ENCODE results near the gene CACNA1I.

Gene CACNA1I

DNA sequence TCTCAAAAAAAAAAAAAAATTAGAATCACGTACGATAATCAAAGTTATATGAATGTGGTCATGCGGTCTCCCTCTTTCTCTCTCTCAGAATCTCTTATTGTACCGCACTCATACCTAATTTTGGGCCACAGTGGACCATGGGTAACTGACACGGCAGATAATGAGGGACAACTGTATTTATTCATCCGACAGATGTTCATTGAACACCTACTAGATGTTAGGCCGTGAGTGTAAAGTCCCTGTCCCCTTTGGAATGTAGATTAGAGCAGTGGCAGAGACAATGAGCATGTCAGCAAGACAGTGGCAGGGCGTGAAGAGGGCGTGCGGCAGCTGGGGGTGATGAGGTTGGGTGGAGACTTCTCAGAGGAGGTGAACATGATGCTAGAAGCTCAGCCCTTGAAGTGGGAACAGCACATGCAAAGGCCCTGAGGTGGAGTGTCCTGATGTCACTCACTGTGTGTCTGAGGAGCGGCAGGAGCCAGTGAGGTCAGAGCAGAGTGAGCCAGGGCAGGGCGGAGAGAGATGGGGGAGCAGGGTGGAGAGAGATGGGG is 25.1 kb downstream of the CACNA1I start:
- TF ChIP-seq, protein P1, sequence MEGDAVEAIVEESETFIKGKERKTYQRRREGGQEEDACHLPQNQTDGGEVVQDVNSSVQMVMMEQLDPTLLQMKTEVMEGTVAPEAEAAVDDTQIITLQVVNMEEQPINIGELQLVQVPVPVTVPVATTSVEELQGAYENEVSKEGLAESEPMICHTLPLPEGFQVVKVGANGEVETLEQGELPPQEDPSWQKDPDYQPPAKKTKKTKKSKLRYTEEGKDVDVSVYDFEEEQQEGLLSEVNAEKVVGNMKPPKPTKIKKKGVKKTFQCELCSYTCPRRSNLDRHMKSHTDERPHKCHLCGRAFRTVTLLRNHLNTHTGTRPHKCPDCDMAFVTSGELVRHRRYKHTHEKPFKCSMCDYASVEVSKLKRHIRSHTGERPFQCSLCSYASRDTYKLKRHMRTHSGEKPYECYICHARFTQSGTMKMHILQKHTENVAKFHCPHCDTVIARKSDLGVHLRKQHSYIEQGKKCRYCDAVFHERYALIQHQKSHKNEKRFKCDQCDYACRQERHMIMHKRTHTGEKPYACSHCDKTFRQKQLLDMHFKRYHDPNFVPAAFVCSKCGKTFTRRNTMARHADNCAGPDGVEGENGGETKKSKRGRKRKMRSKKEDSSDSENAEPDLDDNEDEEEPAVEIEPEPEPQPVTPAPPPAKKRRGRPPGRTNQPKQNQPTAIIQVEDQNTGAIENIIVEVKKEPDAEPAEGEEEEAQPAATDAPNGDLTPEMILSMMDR (IDR thresholded peaks at IDR 0.05; ENCODE audit: low read depth, low read length, missing control alignments) = no peak
- no peak overlapping the region for H3K4me3 ChIP-seq (ENCODE audit: low read depth, low read length)
- DNase-seq (ENCODE audit: low read depth) = no peak
- in situ Hi-C loops (cut with HindIII; ENCODE audit: low sequenced_read_pairs) = no loop called here

DNA sequence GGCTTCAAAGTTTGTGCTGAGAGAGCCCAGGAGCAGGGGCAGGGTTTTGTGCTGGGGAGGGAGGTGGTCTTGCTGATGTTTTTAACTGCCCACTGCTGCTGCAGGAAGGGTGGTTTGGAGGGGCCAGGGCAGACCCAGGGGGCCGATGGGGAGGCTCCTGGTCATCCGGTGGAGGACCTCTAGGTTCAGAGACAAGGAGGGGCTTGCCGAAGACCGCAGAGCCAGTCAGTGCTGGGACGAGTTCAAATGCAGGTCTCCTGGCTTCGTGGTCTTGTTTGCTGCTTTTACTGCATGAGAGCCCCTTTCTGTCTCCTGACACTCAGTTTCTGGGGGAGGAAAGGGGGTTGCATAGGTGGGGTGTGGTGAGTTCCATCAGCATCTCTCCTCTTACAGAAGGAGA is 26.0 kb downstream of the CACNA1I start:
- H3K4me3 ChIP-seq (ENCODE audit: low read depth, low read length) = no peak overlapping the region
- TF ChIP-seq, protein P1 (IDR thresholded peaks at IDR 0.05; ENCODE audit: low read depth, low read length, missing control alignments) = no peak
- in situ Hi-C loops (cut with HindIII; ENCODE audit: low sequenced_read_pairs) = no loop called here
- no peak for DNase-seq (ENCODE audit: low read depth)

DNA sequence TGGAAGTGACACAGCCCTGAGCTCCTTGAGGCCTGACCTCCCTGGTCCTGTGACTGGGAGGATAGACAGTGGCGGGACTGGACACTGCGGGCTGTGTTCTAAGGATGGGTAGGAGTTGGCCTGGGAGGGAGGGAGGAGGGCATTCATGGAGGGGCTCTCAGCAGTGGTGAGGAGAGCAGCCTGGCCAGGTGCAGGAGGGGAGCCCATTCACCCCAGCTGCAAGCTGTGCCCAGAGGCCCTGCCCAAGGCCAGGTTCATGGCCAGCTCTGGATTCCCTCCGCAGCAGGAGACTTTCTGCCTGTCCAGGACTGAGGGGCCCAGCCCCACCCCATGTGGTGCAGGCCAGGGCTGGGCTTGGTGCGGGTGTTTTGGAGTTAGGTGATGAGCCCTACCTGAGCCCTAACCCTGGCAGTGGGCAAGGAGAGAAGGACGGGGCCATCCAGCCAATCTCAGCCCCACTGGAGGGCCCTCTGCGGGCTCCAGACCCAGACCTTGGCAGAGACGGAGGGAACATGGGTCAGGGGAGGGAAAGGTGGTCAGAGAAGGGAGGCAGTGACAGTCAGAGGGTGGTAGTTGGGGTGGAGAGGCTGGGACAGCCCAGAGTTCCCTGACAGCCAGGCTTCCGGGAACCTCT is 26.8 kb downstream of the CACNA1I start:
- DNase-seq (ENCODE audit: low read depth) = no peak
- in situ Hi-C loops (cut with HindIII; ENCODE audit: low sequenced_read_pairs) = no loop called here
- TF ChIP-seq, protein P1 (IDR thresholded peaks at IDR 0.05; ENCODE audit: low read depth, low read length, missing control alignments) = no peak
- no peak overlapping the region for H3K4me3 ChIP-seq (ENCODE audit: low read depth, low read length)

DNA sequence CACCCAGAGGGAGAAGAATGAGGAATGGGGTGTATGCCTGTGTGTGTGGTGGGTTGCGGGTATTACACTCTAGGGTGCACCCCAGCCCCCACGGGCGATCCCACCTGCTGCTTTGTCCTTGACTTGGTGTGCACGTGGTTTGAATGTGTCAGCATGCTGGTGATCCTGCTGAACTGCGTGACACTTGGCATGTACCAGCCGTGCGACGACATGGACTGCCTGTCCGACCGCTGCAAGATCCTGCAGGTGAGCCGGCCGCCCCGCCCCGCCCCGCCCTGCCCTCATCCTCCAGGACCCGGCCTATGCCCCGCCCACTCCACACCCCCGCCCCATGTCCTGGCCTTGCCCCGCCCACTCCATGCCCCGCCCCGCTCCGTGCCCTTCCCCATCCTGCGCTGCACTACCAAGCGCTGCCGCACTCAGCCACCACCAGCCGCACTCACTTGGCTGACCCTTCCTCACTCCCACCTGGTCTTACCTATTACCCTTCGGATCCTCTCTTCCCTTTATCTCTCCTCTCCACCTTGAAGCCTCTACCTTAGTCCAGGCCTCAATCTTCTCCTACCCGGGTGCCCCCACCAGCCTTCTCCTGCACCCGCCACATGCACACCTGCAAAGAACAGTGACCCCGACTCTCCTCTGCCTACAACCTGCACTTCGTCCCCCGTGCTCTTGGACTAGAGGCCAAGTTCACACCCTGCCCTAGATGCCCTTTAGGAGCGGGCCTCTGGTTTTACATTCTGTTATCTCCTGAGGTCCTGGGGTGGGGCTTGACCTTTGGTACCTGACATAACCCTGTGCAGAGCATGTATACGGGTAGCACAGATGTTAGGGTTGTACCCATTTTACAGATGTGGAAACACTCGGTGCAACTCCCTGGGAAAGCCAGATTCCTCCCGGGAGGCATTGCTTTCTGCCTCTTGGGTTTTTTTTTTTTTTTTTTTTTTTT is 27.7 kb downstream of the CACNA1I start:
- H3K4me3 ChIP-seq (ENCODE audit: low read depth, low read length) = no peak overlapping the region
- no peak for DNase-seq (ENCODE audit: low read depth)
- in situ Hi-C loops (cut with HindIII; ENCODE audit: low sequenced_read_pairs) = no loop called here
- TF ChIP-seq, protein P1 (IDR thresholded peaks at IDR 0.05; ENCODE audit: low read depth, low read length, missing control alignments) = no peak

DNA sequence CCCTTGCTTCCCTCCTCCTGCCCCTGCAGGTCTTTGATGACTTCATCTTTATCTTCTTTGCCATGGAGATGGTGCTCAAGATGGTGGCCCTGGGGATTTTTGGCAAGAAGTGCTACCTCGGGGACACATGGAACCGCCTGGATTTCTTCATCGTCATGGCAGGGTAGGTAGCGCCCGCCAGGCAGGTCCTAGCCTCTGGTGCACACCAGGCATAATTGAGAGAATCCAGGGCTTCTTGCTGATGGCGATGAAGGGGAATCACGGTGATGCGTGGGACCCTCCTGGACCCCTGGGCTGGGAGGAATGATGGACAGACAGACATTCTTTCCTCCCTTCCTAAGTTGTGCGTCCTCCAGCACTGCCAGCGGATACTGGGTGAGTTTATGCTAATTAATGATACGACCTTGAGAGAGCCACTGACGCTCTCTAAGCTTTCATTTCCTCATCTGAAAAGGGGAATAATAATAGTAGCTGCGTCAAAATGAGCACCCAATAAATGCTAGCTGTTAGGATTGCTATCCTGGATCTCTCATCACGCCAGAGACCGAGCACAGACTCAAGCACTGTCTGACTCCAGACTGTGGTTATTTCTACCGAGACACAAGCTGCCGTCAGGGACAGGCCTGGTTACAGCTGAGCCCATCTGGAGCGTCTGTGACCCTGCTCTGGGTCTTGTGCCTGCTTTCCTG is 30.1 kb downstream of the CACNA1I start:
- no peak for DNase-seq (ENCODE audit: low read depth)
- TF ChIP-seq, protein P1 (IDR thresholded peaks at IDR 0.05; ENCODE audit: low read depth, low read length, missing control alignments) = no peak
- in situ Hi-C loops (cut with HindIII; ENCODE audit: low sequenced_read_pairs) = no loop called here
- no peak overlapping the region for H3K4me3 ChIP-seq (ENCODE audit: low read depth, low read length)

DNA sequence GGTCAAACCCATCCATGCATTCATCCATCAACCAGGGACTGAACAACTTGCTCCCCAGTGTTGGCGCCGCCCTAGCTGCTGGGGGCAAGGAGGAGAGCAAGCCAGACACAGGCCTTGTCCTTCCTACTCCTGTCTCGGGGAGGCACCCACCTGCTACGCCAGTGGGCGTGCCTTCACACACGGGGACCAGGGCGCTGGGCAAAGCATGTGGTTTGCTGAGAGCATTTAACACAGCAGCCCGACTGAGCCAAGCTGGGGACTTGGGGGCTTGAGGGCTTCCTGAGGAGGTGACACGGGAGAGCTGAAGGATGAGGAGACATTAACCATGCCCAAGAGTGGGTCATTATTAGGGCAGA is 30.6 kb downstream of the CACNA1I start:
- TF ChIP-seq, protein P1 (IDR thresholded peaks at IDR 0.05; ENCODE audit: low read depth, low read length, missing control alignments) = no peak
- no peak overlapping the region for H3K4me3 ChIP-seq (ENCODE audit: low read depth, low read length)
- in situ Hi-C loops (cut with HindIII; ENCODE audit: low sequenced_read_pairs) = no loop called here
- DNase-seq (ENCODE audit: low read depth) = no peak

All from astrocyte of the cerebellum (primary cell).